ENCODE results near the gene PRSS8. TPM values are rescaled to one million over a fixed set of nuclear protein-coding genes. Genes with fewer than 3 reads are reported as not detected.

The PRSS8 gene
- total RNA-seq, 3 donors from 2014 or later (not counting 1 experiment from before 2014, with no cell fraction given) = not detected

- 95% methylated on average over 18 of the region's 18 CpGs for WGBS (ENCODE audit: insufficient coverage)
- Mint-ChIP-seq H3K4me1 (peaks cover 6 to 26% of the 10 kb centered on the region in 2 donors), H3K4me3 (no peak overlapping the region), H3K27ac (no peak overlapping the region), H3K27me3 (ENCODE audit: low read depth in 2 of 2) (no peaks in the 10 kb centered on the region), H3K9me3 (no peaks in the 10 kb centered on the region), H3K36me3 (no peaks in the 10 kb centered on the region)
- Histone ChIP-seq H3K9me3 (ENCODE audit: control insufficient read depth, insufficient read depth, low read length) (no peaks in the 10 kb centered on the region), H3K4me1 (ENCODE audit: control insufficient read depth, insufficient read depth, low read length) (peaks cover 11% of the 10 kb centered on the region), H3K4me3 (ENCODE audit: low read length) (no peak overlapping the region), H3K36me3 (ENCODE audit: control insufficient read depth, insufficient read depth, low read length) (peaks cover 52% of the 10 kb centered on the region), H3K27ac (ENCODE audit: low read length) (no peak overlapping the region), H3K27me3 (ENCODE audit: control insufficient read depth, insufficient read depth, low read length) (no peaks in the 10 kb centered on the region)
- no peak for TF ChIP-seq CTCF (IDR thresholded peaks at IDR 0.05)
- ATAC-seq (no peak), DNase-seq (no peak)
- intact Hi-C loops (cut with micrococcal nuclease) = no loop called here
Measured at GRCh38 chr16:31085873-31086628, 49.5 kb downstream of the PRSS8 start.

GRCh38 chr16:31085411-31085810, 50.1 kb downstream of the PRSS8 start:
- Mint-ChIP-seq H3K27ac (no peak overlapping the region), H3K27me3 (ENCODE audit: low read depth in 2 of 2) (no peaks in the 10 kb centered on the region), H3K9me3 (no peaks in the 10 kb centered on the region), H3K4me1 (peaks cover 6 to 31% of the 10 kb centered on the region in 2 donors), H3K36me3 (no peaks in the 10 kb centered on the region), H3K4me3 (no peak overlapping the region)
- Histone ChIP-seq H3K27ac (ENCODE audit: low read length) (no peak overlapping the region), H3K27me3 (ENCODE audit: control insufficient read depth, insufficient read depth, low read length) (no peaks in the 10 kb centered on the region), H3K9me3 (ENCODE audit: control insufficient read depth, insufficient read depth, low read length) (no peaks in the 10 kb centered on the region), H3K4me3 (ENCODE audit: low read length) (no peak overlapping the region), H3K4me1 (ENCODE audit: control insufficient read depth, insufficient read depth, low read length) (peaks cover 17% of the 10 kb centered on the region), H3K36me3 (ENCODE audit: control insufficient read depth, insufficient read depth, low read length) (peaks cover 52% of the 10 kb centered on the region)
- TF ChIP-seq CTCF (IDR thresholded peaks at IDR 0.05) = no peak
- ATAC-seq = no peak
- 91% methylated on average over 8 of the region's 8 CpGs for WGBS (ENCODE audit: insufficient coverage)
- DNase-seq = no peak
- intact Hi-C loops (cut with micrococcal nuclease) = no loop called here

- Mint-ChIP-seq H3K27me3 (ENCODE audit: low read depth in 2 of 2) (no peaks in the 10 kb centered on the region), H3K36me3 (no peaks in the 10 kb centered on the region), H3K9me3 (no peaks in the 10 kb centered on the region), H3K4me1 (peaks cover 12 to 38% of the 10 kb centered on the region in 2 donors), H3K4me3 (no peak overlapping the region), H3K27ac (no peak overlapping the region)
- intact Hi-C loops (cut with micrococcal nuclease) = no loop called here
- ATAC-seq (no peak), DNase-seq (no peak)
- 96% methylated on average over 16 of the region's 16 CpGs for WGBS (ENCODE audit: insufficient coverage)
- peaks cover 57% of the 10 kb centered on the region for H3K36me3 ChIP-seq (ENCODE audit: control insufficient read depth, insufficient read depth, low read length)
- no peaks in the 10 kb centered on the region for H3K27me3 ChIP-seq (ENCODE audit: control insufficient read depth, insufficient read depth, low read length)
- H3K27ac ChIP-seq (ENCODE audit: low read length) = no peak overlapping the region
- H3K4me1 ChIP-seq (ENCODE audit: control insufficient read depth, insufficient read depth, low read length) = peaks cover 24% of the 10 kb centered on the region
- H3K9me3 ChIP-seq (ENCODE audit: control insufficient read depth, insufficient read depth, low read length) = no peaks in the 10 kb centered on the region
- no peak overlapping the region for H3K4me3 ChIP-seq (ENCODE audit: low read length)
- TF ChIP-seq CTCF (IDR thresholded peaks at IDR 0.05) = no peak
Measured at GRCh38 chr16:31084584-31085302, 50.8 kb downstream of the PRSS8 start.

Measured in natural killer cell (primary cell).